Mesodermal cell (in vitro differentiated cells): ENCODE measurements around the gene PPP1R1C.

ENCODE experiments used
- H3K27ac ChIP-seq: 2 replicates; pipeline ENCODE4 v1.7.0; 2013; ENCODE audit warnings: mild to moderate bottlenecking, low read depth, low read length, moderate library complexity; ENCODE audit not compliant: severe bottlenecking
- H3K36me3 ChIP-seq: 2 replicates; pipeline ENCODE4 v1.7.1; 2013; ENCODE audit warnings: mild to moderate bottlenecking, low read length, moderate library complexity; ENCODE audit not compliant: control insufficient read depth, insufficient read depth
- H3K4me1 ChIP-seq: one replicate; pipeline ENCODE4 v1.7.1; 2013; ENCODE audit warnings: mild to moderate bottlenecking, low read length; ENCODE audit not compliant: insufficient read depth, control insufficient read depth, poor library complexity, severe bottlenecking
- H3K4me3 ChIP-seq: 2 replicates; pipeline ENCODE4 v1.7.0; 2013; ENCODE audit warnings: low read length, control low read depth, mild to moderate bottlenecking; ENCODE audit not compliant: insufficient read depth, poor library complexity, severe bottlenecking; ENCODE audit errors: extremely low read depth
- H3K9me3 ChIP-seq: 2 replicates; pipeline ENCODE4 v1.7.1; 2013; ENCODE audit warnings: mild to moderate bottlenecking, low read length, moderate library complexity; ENCODE audit not compliant: control insufficient read depth
- WGBS, 2 experiments: methylation state at CpG; one replicate each; pipeline ENCODE4 v1.1.5; 2013; ENCODE audit warnings: missing lambda C conversion rate in 2 of 2; ENCODE audit not compliant: insufficient coverage in 2 of 2; 5-methylcytosine and 5-hydroxymethylcytosine counted together

Gene PPP1R1C

GRCh38 chr2:182048621-182049020 is 63.0 kb downstream of the PPP1R1C start:
- WGBS, 2 experiments, result 80 to 100% methylated on average over 1 of the region's 2 CpGs
- no peaks in the 10 kb centered on the region for H3K9me3 ChIP-seq
- no peaks in the 10 kb centered on the region for H3K4me1 ChIP-seq

GRCh38 chr2:182049372-182050148 is 63.9 kb downstream of the PPP1R1C start:
- H3K4me3 ChIP-seq, result no peak overlapping the region
- H3K4me1 ChIP-seq, result no peaks in the 10 kb centered on the region
- no peaks in the 10 kb centered on the region for H3K9me3 ChIP-seq
- no peaks in the 10 kb centered on the region for H3K36me3 ChIP-seq
- no peak overlapping the region for H3K27ac ChIP-seq
- no CpG with 5 or more reads among the region's 3 CpGs for WGBS, 2 experiments

More at GRCh38 chr2:182048621-182049020, 63.0 kb downstream of the PPP1R1C start:
- H3K4me3 ChIP-seq, result no peak overlapping the region
- no peaks in the 10 kb centered on the region for H3K36me3 ChIP-seq
- H3K27ac ChIP-seq, result no peak overlapping the region

- no peaks in the 10 kb centered on the region for H3K9me3 ChIP-seq
- H3K27ac ChIP-seq, result no peak overlapping the region
- H3K4me1 ChIP-seq, result no peaks in the 10 kb centered on the region
- 57 to 90% methylated on average over 1 to 3 of the region's 4 CpGs for WGBS, 2 experiments
- no peaks in the 10 kb centered on the region for H3K36me3 ChIP-seq
- no peak overlapping the region for H3K4me3 ChIP-seq
Measured at GRCh38 chr2:182050333-182051135, 64.9 kb downstream of the PPP1R1C start.

GRCh38 chr2:182055993-182056392 is 70.3 kb downstream of the PPP1R1C start:
- no peaks in the 10 kb centered on the region for H3K4me1 ChIP-seq
- WGBS, 2 experiments, result 81 to 86% methylated on average over 4 of the region's 4 CpGs
- no peaks in the 10 kb centered on the region for H3K36me3 ChIP-seq
- no peak overlapping the region for H3K27ac ChIP-seq
- no peaks in the 10 kb centered on the region for H3K9me3 ChIP-seq
- no peak overlapping the region for H3K4me3 ChIP-seq

- no peaks in the 10 kb centered on the region for H3K9me3 ChIP-seq
Measured at GRCh38 chr2:182057002-182057401, 71.3 kb downstream of the PPP1R1C start.

GRCh38 chr2:182058056-182058455 is 72.4 kb downstream of the PPP1R1C start:
- no peaks in the 10 kb centered on the region for H3K36me3 ChIP-seq
- WGBS, 2 experiments, result no CpG with 5 or more reads among the region's 1 CpG
- H3K4me3 ChIP-seq, result no peak overlapping the region
- H3K9me3 ChIP-seq, result no peaks in the 10 kb centered on the region
- no peak overlapping the region for H3K27ac ChIP-seq
- H3K4me1 ChIP-seq, result no peaks in the 10 kb centered on the region

More at GRCh38 chr2:182057002-182057401, 71.3 kb downstream of the PPP1R1C start:
- Histone ChIP-seq H3K36me3 (no peaks in the 10 kb centered on the region), H3K4me1 (no peaks in the 10 kb centered on the region), H3K4me3 (no peak overlapping the region), H3K27ac (no peak overlapping the region)

GRCh38 chr2:182061739-182062138 is 76.1 kb downstream of the PPP1R1C start:
- H3K4me1 ChIP-seq, result no peaks in the 10 kb centered on the region
- no peaks in the 10 kb centered on the region for H3K36me3 ChIP-seq
- H3K27ac ChIP-seq, result no peak overlapping the region
- no peak overlapping the region for H3K4me3 ChIP-seq
- H3K9me3 ChIP-seq, result no peaks in the 10 kb centered on the region
- no CpG with 5 or more reads among the region's 1 CpG for WGBS, 2 experiments

GRCh38 chr2:182062329-182062972 is 76.8 kb downstream of the PPP1R1C start:
- Histone ChIP-seq H3K27ac (no peak overlapping the region), H3K4me1 (no peaks in the 10 kb centered on the region), H3K4me3 (no peak overlapping the region), H3K36me3 (no peaks in the 10 kb centered on the region), H3K9me3 (no peaks in the 10 kb centered on the region)
- WGBS, 2 experiments, result no CpG with 5 or more reads among the region's 3 CpGs

GRCh38 chr2:182064019-182064778 is 78.5 kb downstream of the PPP1R1C start:
- Histone ChIP-seq H3K9me3 (no peaks in the 10 kb centered on the region), H3K4me1 (no peaks in the 10 kb centered on the region), H3K27ac (no peak overlapping the region), H3K4me3 (no peak overlapping the region), H3K36me3 (no peaks in the 10 kb centered on the region)
- 100% methylated on average over 1 of the region's 3 CpGs; no CpG with 5 or more reads in 1 of the 2 experiments for WGBS, 2 experiments

- no peaks in the 10 kb centered on the region for H3K36me3 ChIP-seq
- H3K4me3 ChIP-seq, result no peak overlapping the region
- 80% methylated on average over 1 of the region's 2 CpGs; no CpG with 5 or more reads in 1 of the 2 experiments for WGBS, 2 experiments
- no peaks in the 10 kb centered on the region for H3K9me3 ChIP-seq
- H3K27ac ChIP-seq, result no peak overlapping the region
- H3K4me1 ChIP-seq, result no peaks in the 10 kb centered on the region
Measured at GRCh38 chr2:182066400-182067087, 80.9 kb downstream of the PPP1R1C start.
